Endodermal cell (in vitro differentiated cells): ENCODE results near the gene CTNS. TPM values are rescaled to one million over a fixed set of nuclear protein-coding genes. Genes with fewer than 3 reads are reported as not detected.
A peak's percentile ranks its signal among the peaks of the same experiment; 100 is the strongest.

Experiments used
- DNase-seq: peaks from one replicate; pipeline ENCODE4 v3.0.0-alpha.2; 2017
- H3K27ac ChIP-seq: 2 replicates; pipeline ENCODE4 v1.5.1; 2013; ENCODE audit warnings: mild to moderate bottlenecking, low read depth, low read length, moderate library complexity
- H3K27me3 ChIP-seq: 2 replicates; pipeline ENCODE4 v1.6.1; 2013; ENCODE audit warnings: mild to moderate bottlenecking, low read length, moderate library complexity; ENCODE audit not compliant: insufficient read depth, control insufficient read depth, poor library complexity, severe bottlenecking
- H3K36me3 ChIP-seq: 2 replicates; pipeline ENCODE4 v1.7.0; 2013; ENCODE audit warnings: mild to moderate bottlenecking, low read length, moderate library complexity; ENCODE audit not compliant: control insufficient read depth, insufficient read depth
- H3K4me1 ChIP-seq: one replicate; pipeline ENCODE4 v1.7.0; 2013; ENCODE audit warnings: low read length; ENCODE audit not compliant: control insufficient read depth, insufficient read depth
- H3K4me3 ChIP-seq: 2 replicates; pipeline ENCODE4 v1.5.1; 2013; ENCODE audit warnings: mild to moderate bottlenecking, low read length, moderate library complexity
- H3K9ac ChIP-seq: 2 replicates; pipeline ENCODE4 v1.6.1; 2013; ENCODE audit warnings: mild to moderate bottlenecking, low read length, moderate library complexity; ENCODE audit not compliant: poor library complexity, severe bottlenecking; ENCODE audit errors: extremely low read depth
- H3K9me3 ChIP-seq: 2 replicates; pipeline ENCODE4 v1.6.1; 2013; ENCODE audit warnings: mild to moderate bottlenecking, low read length, moderate library complexity; ENCODE audit not compliant: control insufficient read depth
- H3K27ac Mint-ChIP-seq: 2 replicates; pipeline ENCODE4 v1.8.0; 2020; ENCODE audit warnings: mixed read lengths
- H3K27me3 Mint-ChIP-seq: 2 replicates; pipeline ENCODE4 v1.8.0; 2021; ENCODE audit warnings: mild to moderate bottlenecking, mixed read lengths; ENCODE audit not compliant: insufficient read depth
- H3K36me3 Mint-ChIP-seq: 2 replicates; pipeline ENCODE4 v1.8.0; 2020; ENCODE audit warnings: low read depth, mixed read lengths
- H3K4me1 Mint-ChIP-seq: 2 replicates; pipeline ENCODE4 v1.8.0; 2020; ENCODE audit warnings: mixed read lengths
- H3K4me3 Mint-ChIP-seq: 2 replicates; pipeline ENCODE4 v1.8.0; 2020; ENCODE audit warnings: mild to moderate bottlenecking, moderate library complexity, mixed read lengths
- H3K9me3 Mint-ChIP-seq: 2 replicates; pipeline ENCODE4 v1.8.0; 2020; ENCODE audit warnings: mild to moderate bottlenecking, mixed read lengths
- CTCF ChIP-seq: fragments of 200-600 bp; sonication (generic); conservative IDR thresholded peaks from 2 replicates; pipeline ENCODE4 v1.5.0; 2021; ENCODE audit warnings: antibody characterized with exemption, mild to moderate bottlenecking
- WGBS, 2 experiments: methylation state at CpG; one replicate each; pipeline versions ENCODE4 v1.1.5 to v1.1.7; 2013; ENCODE audit warnings: missing lambda C conversion rate in 2 of 2, mixed read lengths in 1 of 2; ENCODE audit not compliant: insufficient coverage in 1 of 2, insufficient read length in 1 of 2; 5-methylcytosine and 5-hydroxymethylcytosine counted together
- total RNA-seq, 2 donors: library from RNA; stranded (reverse); fragmentation: NEBNext Ultra II Directional in 1 of 2; extraction: Animal tissue kit (Norgen Biotek cat#: 25700) in 1 of 2; gene quantifications; 2 replicates in 1 of 2; 3 replicates in 1 of 2; pipeline ENCODE4 v1.2.1, GENCODE V29; 2021

Gene CTNS
- total RNA-seq, 2 donors from 2014 or later = 17.2 to 18.8 TPM

- no peaks in the 10 kb centered on the region for H3K4me1 Mint-ChIP-seq
- H3K9me3 ChIP-seq = no peaks in the 10 kb centered on the region
- no peak for DNase-seq
- H3K4me1 ChIP-seq = no peaks in the 10 kb centered on the region
- H3K9ac ChIP-seq = no peak overlapping the region
- TF ChIP-seq CTCF = no peak
- H3K36me3 ChIP-seq = peaks cover 5% of the 10 kb centered on the region
- H3K27me3 Mint-ChIP-seq = no peaks in the 10 kb centered on the region
- no peak overlapping the region for H3K4me3 ChIP-seq
- peaks cover 28% of the 10 kb centered on the region for H3K36me3 Mint-ChIP-seq
- H3K27me3 ChIP-seq = no peaks in the 10 kb centered on the region
- WGBS, 2 experiments = 86 to 89% methylated on average over 10 to 13 of the region's 13 CpGs
- no peak overlapping the region for H3K27ac Mint-ChIP-seq
- H3K27ac ChIP-seq = no peak overlapping the region
- no peaks in the 10 kb centered on the region for H3K9me3 Mint-ChIP-seq
- H3K4me3 Mint-ChIP-seq = no peak overlapping the region
Observed at GRCh38 chr17:3598078-3598477, 38.5 kb upstream of the CTNS start.

DNA sequence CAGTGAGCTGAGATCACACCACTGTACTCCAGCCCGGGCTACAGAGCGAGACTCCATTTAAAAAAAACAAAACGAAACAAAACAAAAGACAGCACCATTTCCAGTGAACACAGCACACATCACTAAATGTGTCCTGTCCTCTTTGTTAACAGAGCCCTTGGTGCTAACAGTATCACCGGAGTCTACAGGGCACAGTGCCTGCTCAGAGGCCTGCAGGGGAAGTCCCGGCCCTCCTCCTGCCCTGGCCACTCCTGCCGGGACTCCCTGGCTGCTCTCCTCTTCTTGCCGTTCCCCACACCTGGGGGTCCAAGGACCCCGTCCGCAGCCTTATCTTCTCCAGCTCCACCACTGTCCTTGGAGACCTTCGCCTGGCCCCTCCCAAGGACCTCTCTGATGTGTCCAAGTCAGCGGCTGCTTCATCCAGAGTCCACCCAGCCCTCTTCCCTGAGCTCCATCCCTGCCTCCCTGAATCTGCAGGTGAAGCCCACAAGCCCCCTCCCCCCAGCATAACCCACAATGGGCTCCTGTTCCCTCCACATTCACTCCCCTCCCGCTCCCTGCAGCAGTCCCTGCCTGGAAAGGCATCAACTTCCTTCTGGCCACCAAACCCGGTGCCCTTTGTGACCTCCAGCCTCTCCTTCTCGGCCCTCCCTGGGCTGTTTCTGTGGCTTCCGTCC, 35.9 kb upstream of the CTNS start:
- Mint-ChIP-seq H3K27me3 (no peaks in the 10 kb centered on the region), H3K9me3 (no peaks in the 10 kb centered on the region), H3K36me3 (peaks cover 43% of the 10 kb centered on the region), H3K27ac (no peak overlapping the region), H3K4me3 (no peak overlapping the region), H3K4me1 (no peaks in the 10 kb centered on the region)
- Histone ChIP-seq H3K4me1 (no peaks in the 10 kb centered on the region), H3K9ac (no peak overlapping the region), H3K9me3 (no peaks in the 10 kb centered on the region), H3K27ac (no peak overlapping the region), H3K27me3 (no peaks in the 10 kb centered on the region), H3K36me3 (peaks cover 16% of the 10 kb centered on the region), H3K4me3 (no peak overlapping the region)
- 91 to 93% methylated on average over 7 to 15 of the region's 15 CpGs for WGBS, 2 experiments
- TF ChIP-seq CTCF = no peak
- DNase-seq = no peak

DNA sequence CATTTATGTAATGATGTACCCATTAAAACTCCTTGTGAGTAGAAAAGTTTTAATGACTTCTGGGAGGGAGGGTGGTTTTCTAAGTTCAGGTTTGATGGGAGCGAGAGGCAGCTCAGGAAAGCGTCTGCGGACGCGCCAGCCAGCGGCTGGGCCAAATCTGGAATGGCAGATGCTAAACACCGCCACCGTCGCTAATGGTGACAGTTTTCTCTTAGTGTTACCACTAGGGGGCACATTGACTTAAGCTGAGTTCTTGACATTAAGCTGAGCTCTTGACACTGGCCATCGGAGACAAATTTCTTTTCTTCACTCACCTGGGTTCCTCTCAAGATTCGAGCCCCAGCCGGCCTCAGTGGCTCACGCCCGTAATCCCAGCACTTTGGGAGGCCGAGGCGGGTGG, 34.1 kb upstream of the CTNS start:
- peaks cover 25% of the 10 kb centered on the region for H3K36me3 ChIP-seq
- no peak overlapping the region for H3K27ac ChIP-seq
- Mint-ChIP-seq H3K27me3 (no peaks in the 10 kb centered on the region), H3K4me1 (no peaks in the 10 kb centered on the region), H3K9me3 (no peaks in the 10 kb centered on the region), H3K4me3 (no peak overlapping the region), H3K27ac (no peak overlapping the region), H3K36me3 (peaks cover 46% of the 10 kb centered on the region)
- 81 to 87% methylated on average over 11 to 16 of the region's 16 CpGs for WGBS, 2 experiments
- H3K4me3 ChIP-seq = no peak overlapping the region
- peak; percentile 86 for DNase-seq
- no peaks in the 10 kb centered on the region for H3K27me3 ChIP-seq
- peak; percentile 78 for TF ChIP-seq CTCF
- no peaks in the 10 kb centered on the region for H3K4me1 ChIP-seq
- H3K9me3 ChIP-seq = no peaks in the 10 kb centered on the region
- H3K9ac ChIP-seq = no peak overlapping the region
